GM21390 (cell line): ENCODE results near the gene HSP90AA1.
"Not testable (repeated sequence)": the region's sequence is repeated elsewhere in the genome, so short reads cannot be mapped to it uniquely, and the experiment has no call there.

Experiments used
- ATAC-seq: cut with Tn5 transposase; IDR thresholded peaks from one replicate; pipeline ENCODE4 v1.9.1; 2021; ENCODE audit not compliant: unreplicated experiment

Gene HSP90AA1

DNA sequence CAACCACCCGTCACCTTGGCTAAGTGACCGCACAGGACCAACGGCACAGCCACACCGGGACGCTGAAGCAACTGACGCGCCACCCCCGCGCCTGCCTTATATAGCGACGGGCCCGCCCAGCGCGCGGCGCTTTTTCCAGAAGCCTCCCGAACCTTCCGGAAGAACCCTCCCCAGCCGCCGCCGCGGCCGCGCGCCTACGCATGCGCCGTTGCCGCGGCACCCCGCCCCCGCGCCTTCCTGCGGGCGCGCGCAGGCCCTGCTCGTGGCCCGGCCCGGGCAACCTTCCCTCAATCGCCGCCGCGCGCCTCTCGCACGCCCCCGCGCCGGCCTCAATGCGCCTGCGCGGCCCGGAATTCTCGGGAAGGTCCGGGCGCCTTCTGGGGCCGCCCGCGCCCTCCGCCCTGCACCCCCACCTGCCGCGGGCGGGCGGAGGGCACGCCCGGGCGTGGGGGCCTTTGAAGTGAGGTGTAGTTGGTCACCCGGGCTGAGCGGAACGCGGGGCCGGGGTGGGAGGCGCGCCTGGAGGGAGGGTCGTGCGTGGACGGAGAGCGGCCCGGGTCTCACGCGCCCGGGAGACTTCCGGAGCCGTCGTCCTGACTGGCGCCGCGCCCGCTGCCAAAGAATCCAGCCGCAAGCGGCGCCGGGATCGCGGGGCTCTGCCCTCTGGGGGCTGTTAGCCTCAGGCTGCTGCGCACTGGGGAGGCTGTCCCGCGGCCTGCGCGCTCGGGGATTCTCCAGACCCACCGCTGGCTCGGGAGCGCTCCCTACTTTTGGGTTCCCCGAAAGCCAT is at the start of gene HSP90AA1:
TSS of gene HSP90AA1 (minus strand) at position 73 of the 790 bp plus-strand sequence. CDS start 666 bp downstream, outside the sequence.
- peak; percentile 69 for ATAC-seq

DNA sequence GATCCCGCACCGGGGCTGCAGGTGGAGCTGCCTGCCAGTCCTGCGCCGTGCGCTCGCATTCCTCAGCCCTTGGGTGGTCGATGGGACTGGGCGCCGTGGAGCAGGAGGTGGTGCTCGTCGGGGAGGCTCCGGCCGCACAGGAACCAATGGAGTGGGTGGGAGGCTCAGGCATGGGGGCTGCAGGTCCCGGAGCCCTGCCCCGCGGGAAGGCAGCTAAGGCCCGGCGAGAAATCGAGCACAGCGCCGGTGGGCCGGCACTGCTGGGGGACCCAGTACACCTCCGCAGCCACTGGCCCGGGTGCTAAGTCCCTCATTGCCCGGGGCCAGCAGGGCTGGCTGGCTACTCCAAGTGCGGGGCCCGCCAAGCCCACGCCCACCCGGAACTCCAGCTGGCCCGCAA is 48.6 kb upstream of the HSP90AA1 start:
- not testable (repeated sequence) for ATAC-seq

DNA sequence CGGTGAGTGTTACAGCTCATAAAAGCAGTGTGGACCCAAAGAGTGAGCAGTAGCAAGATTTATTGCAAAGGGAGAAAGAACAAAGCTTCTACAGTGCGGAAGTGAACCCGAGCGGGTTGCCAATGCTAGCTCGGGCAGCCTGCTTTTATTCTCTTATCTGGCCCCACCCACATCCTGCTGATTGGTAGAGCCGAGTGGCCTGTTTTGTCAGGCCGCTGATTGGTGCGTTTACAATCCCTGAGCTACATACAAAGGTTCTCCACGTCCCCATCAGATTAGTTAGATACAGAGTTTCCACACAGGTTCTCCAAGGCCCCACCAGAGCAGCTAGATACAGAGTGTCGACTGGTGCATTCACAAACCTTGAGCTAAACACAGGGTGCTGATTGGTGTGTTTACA is 47.9 kb upstream of the HSP90AA1 start:
- not testable (repeated sequence) for ATAC-seq

DNA sequence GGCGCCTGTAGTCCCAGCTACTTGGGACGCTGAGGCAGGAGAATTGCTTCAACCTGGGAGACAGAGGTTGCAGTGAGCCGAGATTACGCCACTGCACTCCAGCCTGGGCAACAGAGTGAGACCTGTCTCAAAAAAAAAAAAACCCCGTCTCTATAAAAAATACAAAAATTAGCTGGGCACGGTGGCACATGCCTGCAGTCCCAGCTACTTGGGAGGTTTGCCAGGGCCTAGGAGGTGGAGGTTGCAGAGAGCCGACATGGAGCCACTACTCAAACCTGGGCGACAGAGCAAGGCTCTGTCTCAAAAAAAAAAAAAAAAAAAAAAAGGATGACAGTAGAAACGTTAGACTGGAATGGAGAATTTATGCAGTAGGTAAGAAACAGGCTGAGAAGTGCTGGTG is 47.2 kb upstream of the HSP90AA1 start:
- ATAC-seq = not testable (repeated sequence)

DNA sequence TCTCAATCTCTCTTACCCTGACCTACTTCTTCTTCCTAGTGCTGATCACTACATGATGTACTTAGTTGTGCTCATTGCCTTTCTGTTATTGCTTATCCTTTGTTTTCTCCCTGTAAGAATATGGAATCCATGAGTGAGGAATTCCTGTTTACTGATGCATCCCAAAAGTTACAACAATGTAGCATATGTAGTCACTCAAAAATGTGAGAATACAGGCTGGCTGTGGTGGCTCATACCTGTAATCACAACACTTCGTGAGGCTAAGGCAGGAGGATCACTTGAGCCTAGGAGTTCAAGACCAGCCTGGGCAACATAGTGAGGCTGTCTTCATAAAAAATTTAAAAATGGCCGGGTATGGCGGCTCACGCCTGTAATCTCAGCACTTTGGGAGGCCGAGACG is 44.9 kb upstream of the HSP90AA1 start:
- no peak for ATAC-seq

DNA sequence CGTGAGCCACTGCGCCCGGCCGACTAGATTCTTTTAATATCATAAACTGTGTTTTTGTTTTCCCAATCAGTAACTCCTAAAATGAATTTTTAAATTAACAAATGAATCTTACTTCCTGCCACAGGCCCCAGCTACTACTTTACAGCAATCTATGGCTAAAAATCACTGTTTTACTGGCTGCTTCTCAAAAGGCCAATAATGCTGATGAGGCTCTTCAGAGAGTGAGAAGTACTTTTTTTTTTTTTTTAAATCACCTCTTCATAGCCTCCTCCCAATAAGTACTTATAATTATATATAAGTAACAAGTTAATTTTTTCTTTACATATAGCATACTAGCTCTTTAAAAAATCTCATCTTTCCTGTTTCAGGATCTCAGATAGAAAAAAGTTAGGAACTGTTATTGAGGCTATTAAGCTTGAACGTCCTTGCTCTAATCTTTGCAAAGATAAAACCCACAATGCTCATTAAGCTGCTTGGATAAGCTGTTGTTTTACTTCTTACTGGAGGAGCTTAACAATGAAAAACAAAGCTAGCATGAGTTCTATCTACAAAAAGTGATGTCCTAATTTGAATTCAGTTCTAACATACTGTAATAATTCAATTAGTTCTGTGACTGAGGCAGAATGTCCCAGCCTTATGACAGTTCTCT is 40.1 kb upstream of the HSP90AA1 start:
- no peak for ATAC-seq

DNA sequence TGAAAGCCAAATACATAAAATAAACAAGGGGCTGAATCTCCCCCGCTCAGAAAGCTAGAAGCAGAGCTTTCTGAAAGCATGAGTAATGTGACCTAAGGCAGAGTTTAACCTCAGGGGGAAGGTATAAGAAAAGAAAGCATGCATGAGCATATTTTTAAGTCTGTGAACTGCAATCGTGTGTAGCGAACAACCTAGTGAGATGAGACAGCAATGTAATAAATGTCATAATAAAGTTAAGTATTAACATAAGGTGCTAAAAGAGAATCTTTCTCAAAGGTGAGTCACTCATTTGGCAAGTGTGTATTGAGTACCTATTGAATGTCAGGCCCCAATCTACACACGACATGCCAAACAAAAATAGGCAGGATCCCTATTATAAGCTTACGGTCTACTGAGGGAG is 38.7 kb upstream of the HSP90AA1 start:
- no peak for ATAC-seq

DNA sequence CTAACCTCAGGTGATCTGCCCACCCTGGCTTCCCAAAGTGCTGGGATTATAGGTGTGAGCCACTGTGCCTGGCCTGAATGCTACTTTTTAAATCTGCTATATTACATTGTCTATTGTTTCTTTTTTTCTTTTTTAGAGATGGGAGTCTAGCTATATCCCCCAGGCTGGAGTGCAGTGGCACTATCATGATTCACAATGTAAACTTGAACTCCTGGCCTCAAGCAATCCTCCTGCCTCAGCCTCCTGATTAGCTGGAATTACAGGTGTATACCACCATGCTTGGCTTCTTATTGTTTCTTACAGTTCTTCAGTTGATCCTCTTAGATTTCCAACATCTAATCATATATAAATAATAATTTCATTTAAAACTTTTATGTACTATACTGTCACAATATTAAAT is 37.6 kb upstream of the HSP90AA1 start:
- ATAC-seq = no peak

DNA sequence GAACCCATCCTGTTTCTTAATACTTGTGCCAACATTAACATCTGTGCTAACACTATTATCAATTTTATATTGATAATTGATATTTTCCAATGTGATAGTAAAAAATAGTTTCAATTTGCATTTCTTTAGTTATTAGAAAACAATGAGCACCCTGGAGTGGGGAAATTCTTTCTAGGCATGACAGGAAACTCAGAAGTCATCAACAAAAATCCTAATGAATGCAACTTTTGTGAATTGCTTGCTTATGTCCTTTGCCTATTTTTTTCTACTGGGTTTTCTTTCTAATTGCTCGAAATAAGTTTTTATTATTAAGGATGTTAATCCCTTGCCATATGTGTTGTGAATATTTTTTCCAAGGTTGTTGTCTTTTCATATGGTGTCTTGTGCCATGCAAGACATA is 34.7 kb upstream of the HSP90AA1 start:
- no peak for ATAC-seq

DNA sequence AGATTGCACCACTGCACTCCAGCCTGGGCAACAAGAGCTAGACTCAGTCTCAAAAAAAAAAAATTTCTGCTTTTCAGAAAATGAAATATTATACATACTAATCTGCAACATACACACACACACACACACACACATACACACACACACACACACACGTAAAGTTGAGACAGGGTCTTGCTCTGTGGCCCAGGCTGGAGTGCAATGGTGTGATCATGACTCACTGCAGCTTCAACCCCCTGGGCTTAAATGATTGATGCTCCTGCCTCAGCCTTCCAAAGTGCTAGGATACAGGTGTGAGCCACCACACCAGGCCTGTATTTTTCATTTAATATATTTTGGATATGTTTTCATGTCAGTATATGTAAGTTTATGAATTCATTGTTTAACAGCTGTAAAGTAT is 34.0 kb upstream of the HSP90AA1 start:
- ATAC-seq = no peak

DNA sequence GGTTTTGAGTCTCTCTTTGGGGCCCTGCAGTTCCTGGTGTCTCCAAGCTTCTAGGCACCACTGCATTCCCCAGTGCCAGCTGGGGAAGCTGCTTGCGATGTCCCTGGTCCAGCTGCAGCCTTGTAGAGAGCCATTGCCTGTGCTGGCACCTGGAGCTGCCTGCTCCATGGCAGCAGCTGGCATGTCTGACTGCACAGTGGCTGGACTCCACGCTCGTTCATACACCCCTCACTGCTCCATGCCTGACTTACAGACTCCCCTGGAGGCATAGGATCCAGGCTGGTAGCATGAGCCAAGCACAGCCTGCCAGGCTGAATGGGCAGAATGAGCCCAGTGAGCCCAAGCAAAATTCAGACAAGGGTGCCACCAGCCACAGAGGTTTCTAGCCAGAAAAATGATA is 31.0 kb upstream of the HSP90AA1 start:
- ATAC-seq = no peak

DNA sequence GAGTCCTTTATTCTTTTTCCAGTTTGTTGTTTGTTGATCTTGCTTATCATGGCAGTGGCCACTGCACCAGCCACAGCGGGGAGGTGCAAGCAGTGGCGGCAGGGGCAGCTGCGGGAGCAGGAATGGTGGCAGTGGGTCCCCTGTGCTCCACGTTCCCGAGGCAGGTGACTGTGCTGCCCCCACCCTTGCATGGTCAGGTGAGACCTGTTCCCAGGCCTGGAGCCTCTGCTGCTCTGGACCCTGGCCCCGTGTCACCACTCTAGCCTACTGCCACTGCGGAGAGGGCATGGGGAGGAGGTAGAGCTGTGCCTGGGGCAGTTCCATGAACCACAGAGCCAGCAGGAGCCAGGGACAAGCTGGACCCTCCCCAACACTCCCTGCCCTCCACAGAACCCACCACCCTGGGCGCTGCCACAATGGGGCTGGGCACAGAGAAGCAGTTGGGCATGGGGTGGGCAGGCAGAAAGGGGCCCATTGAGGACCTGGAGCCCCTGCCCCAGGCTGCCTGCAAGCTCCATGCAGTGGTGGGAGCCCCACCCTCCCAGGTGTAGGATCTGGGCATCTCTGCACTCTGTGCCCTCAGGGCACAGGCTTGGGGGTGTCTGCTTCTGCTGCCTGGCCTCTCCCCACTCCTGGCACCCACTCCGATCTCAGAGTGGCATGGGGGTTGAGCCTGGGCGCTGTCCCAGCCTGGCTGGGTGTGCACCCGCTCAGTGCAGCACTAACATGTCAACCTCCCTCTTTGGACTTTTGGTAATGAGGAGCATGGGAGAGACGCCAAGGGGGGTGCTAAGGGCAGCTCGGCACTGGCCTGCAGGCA is 29.7 kb upstream of the HSP90AA1 start:
- ATAC-seq = no peak

DNA sequence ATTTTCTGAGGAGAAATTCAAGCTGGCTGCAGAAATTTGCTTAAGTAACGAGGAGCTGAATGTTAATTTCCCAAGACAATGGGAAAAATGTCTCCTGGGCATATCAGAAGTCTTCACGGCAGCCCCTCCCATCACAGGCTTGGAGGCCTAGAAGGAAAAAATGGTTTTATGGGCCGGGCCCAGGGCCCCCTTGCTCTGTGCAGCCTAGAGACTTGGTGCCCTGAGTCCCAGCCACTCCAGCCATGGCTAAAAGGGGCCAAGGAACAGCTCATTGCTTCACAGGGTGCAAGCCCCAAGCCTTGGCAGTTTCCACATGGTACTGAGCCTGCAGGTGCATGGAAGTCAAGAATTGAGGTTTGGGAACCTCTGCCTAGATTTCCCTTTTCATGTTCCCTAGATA is 24.3 kb upstream of the HSP90AA1 start:
- ATAC-seq = no peak

DNA sequence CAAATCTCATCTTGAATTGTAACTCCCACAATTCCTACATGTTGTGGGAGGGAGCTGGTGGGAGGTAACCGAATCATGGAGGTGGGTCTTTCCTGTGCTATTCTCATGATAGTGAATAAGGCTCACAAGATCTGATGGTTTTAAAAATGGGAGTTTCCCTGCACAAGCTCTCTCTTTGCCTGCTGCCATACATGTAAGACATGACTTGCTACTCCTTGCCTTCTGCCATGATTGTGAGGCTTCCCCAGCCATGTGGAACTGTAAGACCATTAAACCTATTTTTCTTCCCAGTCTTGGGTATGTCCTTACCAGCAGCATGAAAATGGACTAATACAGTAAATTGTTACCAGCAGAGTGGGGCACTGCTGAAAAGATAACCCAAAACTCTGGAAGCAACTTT is 22.5 kb upstream of the HSP90AA1 start:
- not testable (repeated sequence) for ATAC-seq

DNA sequence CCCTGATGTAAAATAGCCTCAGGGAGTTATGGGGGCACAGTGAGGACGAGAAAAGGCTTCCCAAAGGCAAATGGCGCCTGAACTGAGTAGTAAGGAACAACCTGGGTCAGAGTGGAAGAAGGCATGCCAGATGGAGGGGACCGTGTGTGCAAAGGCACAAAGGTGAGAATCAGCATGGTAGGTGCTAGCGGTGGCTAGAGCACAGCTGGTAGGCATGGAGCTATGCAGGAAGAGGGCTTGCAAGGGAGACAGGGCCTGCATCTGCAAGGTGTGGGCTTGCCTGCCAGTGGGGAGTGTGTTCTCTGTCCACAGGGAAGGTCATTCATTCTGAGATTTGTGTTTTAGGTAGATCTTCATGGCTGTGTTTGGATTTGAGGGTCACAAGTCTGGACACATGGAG is 18.5 kb upstream of the HSP90AA1 start:
- ATAC-seq = no peak

DNA sequence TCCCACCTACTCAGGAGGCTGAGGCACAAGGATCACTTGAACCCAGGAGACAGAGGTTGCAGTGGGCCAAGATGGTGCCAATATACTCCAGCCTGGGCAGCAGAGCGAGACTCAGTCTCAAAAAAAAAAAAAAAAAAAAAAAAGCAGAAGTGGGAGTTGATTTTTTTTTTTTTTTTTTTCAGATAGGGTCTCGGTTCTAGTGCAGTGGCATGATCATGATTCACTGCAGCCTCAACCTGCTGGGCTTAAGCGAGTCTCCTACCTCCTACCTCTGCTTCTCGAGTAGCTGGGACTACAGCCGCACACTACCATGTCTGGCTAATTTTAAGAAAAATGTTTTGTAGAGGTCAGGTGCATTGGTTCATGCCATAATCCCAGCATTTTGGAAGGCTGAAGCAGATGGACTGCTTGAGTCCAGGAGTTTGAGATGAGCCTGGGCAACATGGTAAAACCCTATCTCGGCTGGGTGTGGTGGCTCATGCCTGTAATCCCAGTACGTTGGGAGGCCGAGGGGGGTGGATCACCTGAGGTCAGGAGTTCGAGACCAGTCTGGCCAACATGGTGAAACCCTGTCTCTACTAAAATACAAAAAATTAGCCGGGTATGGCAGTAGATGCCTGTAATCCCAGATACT is 16.3 kb upstream of the HSP90AA1 start:
- ATAC-seq = peak; percentile 77

DNA sequence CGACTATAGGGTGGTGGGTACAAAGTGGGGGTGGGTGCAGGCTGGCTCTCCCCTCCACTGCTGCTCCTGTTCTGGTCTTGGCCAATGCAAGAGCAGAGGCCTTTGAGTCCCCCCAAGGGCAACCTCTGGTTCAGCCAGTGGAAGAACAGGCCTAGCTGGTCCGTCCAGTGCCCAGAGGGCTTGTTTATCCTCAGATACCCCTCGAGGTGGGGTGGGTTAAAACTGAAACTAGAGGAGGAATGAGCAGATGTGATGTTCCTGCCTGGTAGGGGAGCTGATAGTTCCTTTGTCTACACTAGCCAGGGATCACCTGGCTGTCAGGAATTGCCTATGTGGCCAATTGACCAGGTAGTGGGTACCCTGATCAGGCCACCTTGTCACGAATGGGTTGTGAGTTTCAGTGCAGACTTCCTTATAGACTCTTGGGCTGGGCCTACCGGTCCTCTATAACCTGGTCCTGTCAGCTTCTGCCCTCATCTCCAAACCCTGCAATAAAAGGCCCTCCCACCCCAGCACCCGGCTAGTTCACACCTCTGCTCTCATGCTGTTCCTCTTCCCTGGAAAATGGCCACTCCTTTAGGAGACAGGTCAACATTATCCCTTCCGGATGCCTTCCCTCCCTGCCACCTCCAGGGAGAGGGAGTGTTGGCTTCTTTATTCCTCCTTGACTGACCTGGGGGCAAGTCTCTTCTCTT is 10.7 kb upstream of the HSP90AA1 start:
- no peak for ATAC-seq

DNA sequence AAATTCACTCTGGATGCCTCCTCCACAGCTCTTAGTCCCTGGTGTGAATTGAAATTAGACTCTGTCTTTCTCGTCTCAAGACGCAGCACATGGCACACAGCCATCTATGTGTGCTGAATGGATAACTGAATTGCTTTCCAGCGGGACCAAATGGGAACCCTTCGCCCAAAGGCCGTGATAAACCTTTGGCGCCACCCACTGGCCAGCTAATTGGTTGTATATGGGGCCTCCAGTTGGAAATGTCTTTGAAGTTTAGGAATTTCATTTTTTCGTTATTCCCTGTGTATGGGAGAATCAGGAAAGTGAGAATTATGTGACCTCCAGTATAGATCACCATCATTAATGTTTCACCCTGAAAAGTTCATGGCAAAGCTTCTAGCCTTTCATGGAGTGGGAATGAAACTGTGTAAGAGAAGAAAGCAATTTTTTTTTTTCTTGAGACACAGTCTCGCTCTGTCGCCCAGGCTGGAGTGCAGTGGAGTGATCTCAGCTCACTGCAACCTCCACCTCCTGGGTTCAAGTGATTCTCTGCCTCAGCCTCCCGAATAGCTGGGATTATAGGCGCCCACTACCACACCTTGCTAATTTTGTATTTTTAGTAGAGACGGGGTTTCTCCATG is 9.8 kb upstream of the HSP90AA1 start:
- ATAC-seq = no peak

DNA sequence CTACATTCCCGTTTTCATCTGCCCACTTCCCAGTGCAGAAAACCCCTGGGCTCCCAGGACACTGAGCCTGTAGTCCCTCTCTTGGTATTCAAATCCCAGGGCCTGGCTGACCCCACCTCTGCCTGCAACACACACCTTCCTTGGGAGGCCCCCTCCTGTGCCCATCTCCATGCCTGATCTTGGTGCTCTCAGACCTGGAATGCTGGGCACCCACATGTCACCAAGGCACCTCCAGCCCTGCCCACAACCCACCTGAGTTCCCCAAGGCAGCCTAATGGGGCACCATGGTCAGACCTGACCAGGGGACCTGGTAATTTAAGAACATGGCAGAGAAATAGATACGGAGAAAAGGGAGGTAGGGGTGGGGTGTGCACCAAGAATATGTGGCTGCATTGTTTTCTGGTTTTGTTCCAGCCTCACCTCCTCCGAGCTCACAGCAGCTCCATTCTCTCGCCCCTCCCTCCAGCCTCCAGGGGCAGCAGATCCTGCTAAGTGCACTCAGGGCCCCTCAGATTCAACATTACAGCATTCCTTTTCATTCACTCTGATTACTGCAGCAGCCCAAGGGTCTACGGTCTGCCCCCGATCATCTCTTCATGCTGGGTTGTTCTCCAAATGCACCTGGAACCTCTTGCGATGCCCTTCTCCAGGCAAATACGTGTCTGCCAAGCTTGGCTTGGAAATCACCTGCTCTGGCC is 9.2 kb upstream of the HSP90AA1 start:
- ATAC-seq = no peak
